ENCODE measurements around the gene KRTAP4-7. TPM values are rescaled to one million over a fixed set of nuclear protein-coding genes. Genes with fewer than 3 reads are reported as not detected.

Gene KRTAP4-7
- total RNA-seq, 1 experiment from 2014 or later = not detected

GRCh38 chr17:41125064-41125463, 41.1 kb downstream of the KRTAP4-7 start:
- Histone ChIP-seq H3K36me3 (ENCODE audit: control insufficient read depth in 1 of 2, insufficient read depth in 2 of 2, low read length in 2 of 2) (peaks cover 0 to 3% of the 10 kb centered on the region in 2 experiments; a peak in 1 of 4 replicates), H4K20me1 (ENCODE audit: insufficient read depth) (no peaks in the 10 kb centered on the region), H3K27me3 (ENCODE audit: insufficient read depth, low read length) (no peaks in the 10 kb centered on the region), H2AFZ (ENCODE audit: low read depth, low read length, poor library complexity, severe bottlenecking) (no peak overlapping the region), H3K4me1 (ENCODE audit: control insufficient read depth in 1 of 2, insufficient read depth in 2 of 2, low read length in 2 of 2) (peaks cover 0 to 27% of the 10 kb centered on the region in 2 experiments; a peak in 2 of 4 replicates), H3K79me2 (ENCODE audit: insufficient read depth, low read length) (no peaks in the 10 kb centered on the region), H3K9ac (ENCODE audit: low read length) (no peak overlapping the region), H3K9me3 (ENCODE audit: control insufficient read depth in 1 of 2, insufficient read depth in 1 of 2, low read depth in 1 of 2, low read length in 2 of 2) (peaks cover 0 to 14% of the 10 kb centered on the region in 2 experiments; a peak in 1 of 4 replicates), H3K4me3 (replicated peaks in 1 of 2; ENCODE audit: low read depth in 1 of 2, low read length in 2 of 2) (no peak overlapping the region), H3K9me2 (ENCODE audit: insufficient read depth) (no peaks in the 10 kb centered on the region), H3K27ac (ENCODE audit: low read depth, low read length) (peak overlapping the region; percentile 2; the same call in 1 of the 2 replicates), H3K4me2 (ENCODE audit: low read length) (no peak overlapping the region)
- ChIA-PET POLR2A (no interaction called here), CTCF (no interaction called here), RAD21 (ENCODE audit: low non-redundant PET in 1 of 2, low total read pairs in 2 of 2, uncharacterized antibody in 2 of 2, unreplicated experiment in 2 of 2) (no interaction called here)
- TF ChIP-seq EGR1 (IDR thresholded peaks at IDR 0.05; ENCODE audit: low read depth) (no peak), ELF1 (IDR thresholded peaks at IDR 0.05; ENCODE audit: borderline replicate concordance, low read depth) (no peak), JUND (IDR thresholded peaks at IDR 0.05) (no peak), CEBPB (IDR thresholded peaks at IDR 0.05; ENCODE audit: low read depth) (no peak), RAD21 (IDR thresholded peaks at IDR 0.05; ENCODE audit: low read depth) (no peak), SRF (IDR thresholded peaks at IDR 0.05; ENCODE audit: low read depth) (no peak), FOSL1 (IDR thresholded peaks at IDR 0.05; ENCODE audit: low read depth) (no peak), YY1 (IDR thresholded peaks at IDR 0.05; ENCODE audit: extremely low read depth, insufficient replicate concordance, low read depth, low read length) (no peak), POLR2AphosphoS5 (IDR thresholded peaks at IDR 0.05; ENCODE audit: low read depth, low read length) (no peak), ZNF274 (IDR thresholded peaks at IDR 0.05; ENCODE audit: low read depth, low read length) (no peak), SIN3A (IDR thresholded peaks at IDR 0.05; ENCODE audit: low read depth) (no peak), EZH2 (IDR thresholded peaks at IDR 0.05) (no peak)
- TF ChIP-seq, protein P1, sequence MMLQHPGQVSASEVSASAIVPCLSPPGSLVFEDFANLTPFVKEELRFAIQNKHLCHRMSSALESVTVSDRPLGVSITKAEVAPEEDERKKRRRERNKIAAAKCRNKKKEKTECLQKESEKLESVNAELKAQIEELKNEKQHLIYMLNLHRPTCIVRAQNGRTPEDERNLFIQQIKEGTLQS (IDR thresholded peaks at IDR 0.05) = no peak
- TF ChIP-seq, protein P2, sequence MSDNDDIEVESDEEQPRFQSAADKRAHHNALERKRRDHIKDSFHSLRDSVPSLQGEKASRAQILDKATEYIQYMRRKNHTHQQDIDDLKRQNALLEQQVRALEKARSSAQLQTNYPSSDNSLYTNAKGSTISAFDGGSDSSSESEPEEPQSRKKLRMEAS (IDR thresholded peaks at IDR 0.05) = no peak
- BruUV-seq (replicated peaks) = no TSS peak
- no peak for ATAC-seq
- DNase-seq (ENCODE audit: low read depth, low spot score) = no peak
- intact Hi-C loops (cut with micrococcal nuclease) = no loop called here

All from HCT116 (cell line).